ENCODE measurements around the gene OAS2. TPM values are rescaled to one million over a fixed set of nuclear protein-coding genes. Genes with fewer than 3 reads are reported as not detected.

Gene OAS2
- total RNA-seq, result 11.1 and 16.5 TPM in 2 replicates

GRCh38 chr12:112978163-112979040 is at the start of gene OAS2:
TSS of gene OAS2 (plus strand) at chr12:112978519. CDS start at chr12:112978609, 90 bp downstream.
- peak; percentile 33 for DNase-seq (ENCODE audit: low read depth, low spot score)

GRCh38 chr12:112928978-112929377 is 49.3 kb upstream of the OAS2 start:
- no peak for DNase-seq (ENCODE audit: low read depth, low spot score)

- DNase-seq (ENCODE audit: low read depth, low spot score), result no peak
Measured at GRCh38 chr12:112929715-112930114, 48.6 kb upstream of the OAS2 start.

GRCh38 chr12:112930350-112930749 is 48.0 kb upstream of the OAS2 start:
- DNase-seq (ENCODE audit: low read depth, low spot score), result no peak

GRCh38 chr12:112932485-112933128 is 45.7 kb upstream of the OAS2 start:
- no peak for DNase-seq (ENCODE audit: low read depth, low spot score)

- DNase-seq (ENCODE audit: low read depth, low spot score), result no peak
Measured at GRCh38 chr12:112933129-112933505, 45.2 kb upstream of the OAS2 start.

GRCh38 chr12:112936264-112936663 is 42.1 kb upstream of the OAS2 start:
- DNase-seq (ENCODE audit: low read depth, low spot score), result no peak

- no peak for DNase-seq (ENCODE audit: low read depth, low spot score)
Measured at GRCh38 chr12:112936927-112937326, 41.4 kb upstream of the OAS2 start.

- DNase-seq (ENCODE audit: low read depth, low spot score), result no peak
Measured at GRCh38 chr12:112937741-112938719, 40.3 kb upstream of the OAS2 start, which contains the start of gene OAS3. TSS of gene OAS3 (plus strand) at chr12:112938474. CDS start at chr12:112938531, 57 bp downstream.

- DNase-seq (ENCODE audit: low read depth, low spot score), result no peak
Measured at GRCh38 chr12:112938751-112939150, 39.6 kb upstream of the OAS2 start.

- DNase-seq (ENCODE audit: low read depth, low spot score), result no peak
Measured at GRCh38 chr12:112939761-112940381, 38.4 kb upstream of the OAS2 start.

GRCh38 chr12:112941528-112942335 is 36.6 kb upstream of the OAS2 start:
- no peak for DNase-seq (ENCODE audit: low read depth, low spot score)

- DNase-seq (ENCODE audit: low read depth, low spot score), result no peak
Measured at GRCh38 chr12:112942572-112942971, 35.7 kb upstream of the OAS2 start.

- no peak for DNase-seq (ENCODE audit: low read depth, low spot score)
Measured at GRCh38 chr12:112944024-112944690, 34.2 kb upstream of the OAS2 start.

- DNase-seq (ENCODE audit: low read depth, low spot score), result no peak
Measured at GRCh38 chr12:112945515-112945914, 32.8 kb upstream of the OAS2 start.

- no peak for DNase-seq (ENCODE audit: low read depth, low spot score)
Measured at GRCh38 chr12:112946236-112947000, 31.9 kb upstream of the OAS2 start.

GRCh38 chr12:112947314-112947713 is 31.0 kb upstream of the OAS2 start:
- DNase-seq (ENCODE audit: low read depth, low spot score), result no peak

- DNase-seq (ENCODE audit: low read depth, low spot score), result no peak
Measured at GRCh38 chr12:112947761-112948160, 30.6 kb upstream of the OAS2 start.

GRCh38 chr12:112948806-112949205 is 29.5 kb upstream of the OAS2 start:
- DNase-seq (ENCODE audit: low read depth, low spot score), result no peak
